Stromal cell of bone marrow (primary cell): Measurements from ENCODE around the gene TMEM40.
"Not testable (repeated sequence)": the region's sequence is repeated elsewhere in the genome, so short reads cannot be mapped to it uniquely, and the experiment has no call there.

Experiments
- DNase-seq: peaks from one replicate; pipeline ENCODE4 v3.0.0-alpha.2; 2012; ENCODE audit warnings: low read depth

Gene TMEM40

DNA sequence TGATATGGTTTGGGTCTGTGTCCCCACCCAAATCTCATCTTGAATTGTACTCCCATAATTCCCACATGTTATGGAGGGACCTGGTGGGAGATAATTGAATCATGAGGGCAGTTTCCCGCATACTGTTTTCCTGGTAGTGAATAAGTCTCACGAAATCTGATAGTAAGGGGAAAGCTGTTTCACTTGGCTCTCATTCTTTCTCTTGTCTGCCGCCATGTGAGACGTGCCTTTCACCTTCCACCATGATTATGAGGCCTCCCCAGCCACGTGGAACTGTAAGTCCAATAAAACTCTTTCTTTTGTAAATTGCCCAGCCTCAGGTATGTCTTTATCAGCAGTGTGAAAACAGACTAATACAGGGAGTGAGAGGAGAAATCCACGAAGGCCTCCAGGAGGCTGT, 16.9 kb upstream of the TMEM40 start:
- not testable (repeated sequence) for DNase-seq

DNA sequence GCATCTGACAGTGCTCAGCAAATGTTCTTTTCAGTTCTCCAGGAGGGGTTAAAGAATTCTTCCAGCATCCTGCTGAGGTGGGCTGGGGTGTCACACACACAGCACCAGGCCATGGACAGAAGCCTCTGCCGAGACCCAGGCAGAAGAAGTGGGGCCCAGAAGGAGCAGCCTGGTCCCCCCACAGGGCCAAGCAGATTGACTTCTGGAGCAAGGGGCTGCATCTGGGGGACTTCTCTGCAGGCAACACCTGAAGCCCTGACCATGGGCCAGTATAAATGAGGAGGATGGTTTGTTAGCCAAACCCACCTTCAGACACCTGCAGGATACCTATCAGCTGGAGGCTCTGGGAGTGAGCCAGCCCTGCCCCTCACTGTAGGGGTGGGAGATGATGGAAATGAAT, 16.2 kb upstream of the TMEM40 start:
- no peak for DNase-seq

DNA sequence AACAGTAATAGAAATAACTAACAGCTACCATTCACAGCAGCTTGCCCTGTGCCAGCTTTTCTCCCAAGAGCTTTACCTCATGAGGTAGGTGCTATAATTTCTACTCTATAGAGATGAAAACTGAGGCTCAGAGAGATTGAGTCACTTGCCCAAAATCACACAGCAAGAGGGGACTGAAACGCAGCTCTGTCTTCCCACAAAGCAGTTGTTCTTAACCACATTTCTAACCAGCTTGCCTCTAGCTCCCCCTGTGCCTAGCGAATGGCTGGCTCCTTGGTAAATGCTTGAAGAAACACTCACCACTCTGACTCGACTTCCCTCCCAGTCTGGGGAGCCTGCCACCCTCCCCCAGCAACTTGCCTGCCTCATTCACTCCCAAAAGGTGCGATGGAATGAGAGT, 15.6 kb upstream of the TMEM40 start:
- DNase-seq = no peak

DNA sequence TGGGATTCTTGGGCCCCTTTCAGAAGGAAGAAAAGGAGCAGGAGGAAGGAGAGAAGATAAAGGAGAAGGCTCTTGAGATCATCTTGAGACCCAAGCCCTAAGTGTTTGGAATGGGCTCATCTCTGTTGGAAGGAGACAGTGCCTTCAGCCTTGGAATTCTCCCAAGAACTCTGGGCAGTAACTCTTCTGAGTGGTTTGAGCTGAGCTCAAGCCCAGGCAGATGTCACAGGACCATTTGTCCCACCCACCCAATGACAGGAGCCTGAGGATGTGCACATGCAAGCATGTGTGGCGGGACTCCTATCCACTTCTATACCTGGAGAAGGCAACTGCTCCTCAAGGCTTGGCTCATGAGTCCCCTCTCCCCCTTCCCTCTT, 14.6 kb upstream of the TMEM40 start:
- no peak for DNase-seq

DNA sequence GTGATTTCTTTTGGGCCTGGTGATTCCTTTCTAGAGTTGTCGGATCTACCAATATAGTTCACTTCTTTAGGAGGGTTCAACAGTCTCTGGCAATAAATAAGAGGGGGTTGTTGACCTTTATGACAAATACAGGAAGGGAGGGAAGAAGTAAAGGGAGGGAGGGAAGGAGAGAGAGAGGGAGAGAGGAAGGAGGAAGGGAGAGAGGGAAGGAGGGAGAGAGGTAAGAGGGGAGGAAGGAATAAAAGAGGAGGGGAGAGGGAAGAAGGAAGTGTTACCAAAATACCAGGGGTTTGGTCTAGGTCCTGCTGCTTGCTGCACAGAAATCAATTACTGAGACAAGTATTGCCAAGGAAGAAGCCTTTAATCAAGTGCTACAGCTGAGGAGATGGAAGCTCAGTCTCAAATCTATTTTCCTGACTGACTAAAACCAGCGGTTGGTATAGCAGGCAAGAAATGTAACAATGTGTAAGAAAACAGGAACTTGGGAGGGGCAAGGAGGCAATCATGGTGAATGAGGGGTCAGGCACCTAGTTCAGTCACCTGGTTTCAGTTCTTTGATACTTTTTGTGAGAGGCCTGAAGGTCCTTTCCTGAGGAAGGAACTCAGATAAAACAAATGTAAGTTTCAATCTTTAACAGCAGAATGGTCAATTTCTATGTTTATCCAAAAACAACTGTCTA, 14.1 kb upstream of the TMEM40 start:
- DNase-seq = no peak

DNA sequence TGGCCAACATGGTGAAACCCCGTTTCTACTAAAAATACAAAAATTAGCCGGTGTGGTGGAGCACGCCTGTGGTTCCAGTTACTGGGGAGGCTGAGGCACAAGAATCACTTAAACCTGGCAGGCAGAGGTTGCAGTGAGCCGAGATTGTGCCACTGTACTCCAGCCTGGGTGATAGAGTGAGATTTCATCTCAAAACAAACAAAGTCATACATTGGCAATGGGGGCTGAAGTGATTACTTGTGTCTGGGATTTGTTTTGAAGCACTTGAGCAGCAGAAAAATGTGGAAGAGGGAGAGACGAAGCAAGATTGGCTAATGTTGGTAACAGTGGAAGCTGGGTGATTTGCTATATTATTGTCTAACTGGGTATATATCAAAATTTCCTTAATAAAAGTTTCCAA, 13.4 kb upstream of the TMEM40 start:
- DNase-seq = no peak

DNA sequence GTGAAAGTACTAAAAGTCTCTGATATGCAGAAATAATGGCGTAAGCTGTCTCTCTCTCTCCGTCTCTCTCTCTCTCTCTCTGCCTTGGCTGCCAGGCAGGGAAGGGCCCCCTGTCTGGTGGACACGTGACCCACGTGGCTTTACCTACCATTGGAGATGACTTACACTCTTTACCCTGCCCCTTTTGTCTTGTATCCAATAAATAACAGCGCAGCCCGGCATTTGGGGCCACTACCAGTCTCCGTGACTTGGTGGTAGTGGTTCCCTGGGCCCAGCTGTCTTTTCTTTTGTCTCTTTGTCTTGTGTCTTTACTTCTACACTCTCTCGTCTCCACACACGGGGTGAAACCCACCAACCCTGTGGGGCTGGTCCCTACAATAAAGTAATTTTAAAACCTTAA, 12.2 kb upstream of the TMEM40 start:
- DNase-seq = no peak

DNA sequence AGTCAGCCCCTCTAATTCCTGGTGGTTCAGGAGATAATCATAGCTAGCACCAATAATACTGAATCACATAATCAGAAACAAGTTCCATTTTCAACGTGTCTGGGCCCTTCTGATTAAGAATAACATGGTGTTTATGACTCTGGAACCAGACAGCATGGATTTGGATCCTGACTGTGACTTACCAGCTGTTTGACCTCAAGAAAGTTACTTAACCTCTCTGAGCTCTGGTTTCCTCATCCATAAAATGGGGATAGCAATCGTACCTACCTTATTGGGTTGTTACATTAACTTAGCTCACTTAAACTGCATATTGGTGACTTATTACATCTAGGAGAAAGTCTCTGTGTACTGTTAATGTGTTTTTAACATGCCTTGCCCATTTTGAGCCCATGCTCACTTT, 10.7 kb upstream of the TMEM40 start:
- DNase-seq = no peak

DNA sequence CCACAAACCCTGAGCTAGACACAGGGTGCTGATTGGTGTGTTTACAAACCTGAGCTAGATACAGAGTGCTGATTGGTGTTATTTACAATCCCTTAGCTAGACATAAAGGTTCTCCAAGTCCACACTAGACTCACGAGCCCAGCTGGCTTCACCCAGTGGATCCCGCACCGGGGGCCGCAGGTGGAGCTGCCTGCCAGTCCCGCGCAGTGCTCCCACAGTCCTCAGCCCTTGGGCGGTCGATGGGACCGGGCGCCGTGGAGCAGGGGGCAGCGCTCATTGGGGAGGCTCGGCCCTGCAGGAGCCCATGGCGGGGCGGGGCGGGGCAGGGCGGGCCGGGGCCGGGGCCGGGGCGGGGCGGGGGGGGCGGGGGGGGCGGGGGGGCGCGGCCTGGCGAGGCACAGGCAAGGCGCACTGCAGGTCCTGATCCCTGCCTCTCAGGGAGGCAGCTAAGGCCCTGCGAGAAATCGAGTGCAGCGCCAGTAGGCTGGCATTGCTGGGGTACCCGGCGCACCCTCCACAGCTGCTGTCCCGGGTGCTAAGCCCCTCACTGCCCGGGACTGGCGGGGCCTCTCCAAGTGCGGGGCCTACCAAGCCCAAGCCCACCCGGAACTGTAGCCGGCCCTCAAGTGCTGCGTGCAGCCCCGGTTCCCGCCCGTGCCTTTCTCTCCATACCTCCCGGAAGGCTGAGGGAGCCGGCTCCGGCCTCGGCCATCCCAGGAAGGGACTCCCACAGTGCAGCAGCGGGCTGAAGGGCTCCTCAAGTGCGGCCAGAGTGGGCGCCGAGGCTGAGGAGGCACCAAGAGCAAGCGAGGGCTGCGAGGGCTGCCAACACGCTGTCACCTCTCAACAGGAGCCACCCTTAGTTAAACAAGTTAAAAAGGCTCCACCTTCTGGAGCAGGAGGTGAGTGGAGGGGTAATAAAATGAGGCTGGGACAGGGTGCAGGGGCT, 9.8 kb upstream of the TMEM40 start:
- no peak for DNase-seq

DNA sequence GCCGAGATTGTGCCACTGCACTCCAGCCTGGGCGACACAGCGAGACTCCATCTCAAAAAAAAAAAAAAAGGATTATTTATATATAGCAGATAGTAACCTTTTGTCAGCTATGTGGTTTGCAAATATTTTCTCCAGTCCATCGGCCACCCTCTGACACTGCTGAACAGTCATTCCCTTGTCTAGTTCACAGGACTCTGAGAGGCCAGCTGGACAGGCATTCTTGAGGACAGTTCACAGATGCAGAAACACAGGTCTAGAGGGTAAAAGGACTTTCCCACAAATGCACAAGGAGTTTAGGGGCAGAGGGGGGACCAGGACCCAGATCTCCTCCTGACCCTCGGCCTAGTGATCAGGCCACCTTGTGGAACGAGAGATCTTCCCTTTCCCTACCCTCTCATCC, 7.5 kb upstream of the TMEM40 start:
- DNase-seq = no peak

DNA sequence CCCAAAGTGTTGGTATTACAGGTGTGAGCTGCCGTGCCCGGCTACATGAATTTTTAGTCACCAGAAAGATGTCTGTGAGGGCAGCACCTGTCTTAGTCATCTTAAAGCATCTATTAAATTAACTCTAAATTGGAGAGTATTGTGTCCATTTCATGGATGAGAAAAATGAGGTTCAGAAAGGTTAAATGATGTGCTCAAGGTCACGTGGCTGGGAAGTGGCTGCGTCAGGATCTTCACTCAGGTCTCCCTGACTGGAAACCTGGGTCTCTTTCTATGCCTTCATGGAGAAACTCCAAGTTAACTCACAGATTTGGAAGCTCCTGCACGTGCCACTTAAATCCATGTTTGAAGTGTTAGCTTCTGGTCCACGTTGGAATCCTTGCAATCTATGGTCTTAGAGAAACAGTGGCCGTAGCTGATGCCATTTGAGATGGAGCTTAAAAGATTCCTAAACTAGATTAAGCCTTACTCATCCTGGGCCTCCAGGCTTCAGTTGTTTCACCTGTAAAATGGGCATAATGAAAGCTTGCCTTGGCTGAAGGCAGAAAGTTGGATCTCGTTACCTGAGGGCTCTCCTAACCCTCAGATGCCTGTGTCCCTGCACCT, 5.2 kb upstream of the TMEM40 start:
- DNase-seq = no peak

DNA sequence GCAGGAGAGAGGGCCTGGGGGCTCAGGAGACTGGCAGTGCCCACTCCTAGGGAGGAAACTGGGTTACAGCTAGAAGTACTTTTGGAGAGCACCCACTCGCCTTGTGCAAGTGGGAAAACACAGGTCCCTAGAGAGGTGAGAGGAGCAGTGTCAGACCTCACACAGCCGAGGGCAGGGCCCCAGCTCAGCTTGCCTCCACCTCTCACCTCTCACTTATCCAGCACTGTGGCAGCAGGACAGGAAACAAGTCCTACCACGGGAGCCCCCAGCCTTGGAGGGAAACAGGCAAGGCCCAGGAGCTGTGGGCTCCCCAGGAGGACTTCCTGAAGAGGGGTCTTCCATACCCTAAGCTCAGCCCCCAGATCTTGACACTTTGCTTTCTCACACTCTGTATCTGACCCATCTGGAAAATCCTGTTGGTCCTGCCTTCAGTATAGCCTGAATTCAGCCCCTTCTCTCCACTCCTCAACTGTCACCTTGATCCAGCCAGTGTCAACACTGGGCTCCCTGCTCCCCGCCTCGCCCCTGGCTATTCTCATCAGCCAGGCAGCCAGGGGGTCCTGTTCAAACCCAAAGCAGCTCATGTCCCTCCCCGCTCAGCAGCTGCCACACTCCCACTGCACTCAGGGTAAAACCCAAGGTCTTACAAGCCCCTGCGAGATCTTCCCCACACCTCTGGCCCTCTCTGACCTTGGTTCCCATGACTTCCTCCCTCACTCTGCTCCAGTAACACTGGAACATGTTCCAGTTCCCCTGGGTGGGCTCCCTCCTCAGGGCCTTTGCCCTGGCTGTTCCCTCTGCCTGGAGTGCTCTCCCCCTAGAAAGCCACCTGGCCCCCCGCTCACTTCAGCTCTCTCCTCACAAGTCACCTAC, 870 bp upstream of the TMEM40 start:
- no peak for DNase-seq

DNA sequence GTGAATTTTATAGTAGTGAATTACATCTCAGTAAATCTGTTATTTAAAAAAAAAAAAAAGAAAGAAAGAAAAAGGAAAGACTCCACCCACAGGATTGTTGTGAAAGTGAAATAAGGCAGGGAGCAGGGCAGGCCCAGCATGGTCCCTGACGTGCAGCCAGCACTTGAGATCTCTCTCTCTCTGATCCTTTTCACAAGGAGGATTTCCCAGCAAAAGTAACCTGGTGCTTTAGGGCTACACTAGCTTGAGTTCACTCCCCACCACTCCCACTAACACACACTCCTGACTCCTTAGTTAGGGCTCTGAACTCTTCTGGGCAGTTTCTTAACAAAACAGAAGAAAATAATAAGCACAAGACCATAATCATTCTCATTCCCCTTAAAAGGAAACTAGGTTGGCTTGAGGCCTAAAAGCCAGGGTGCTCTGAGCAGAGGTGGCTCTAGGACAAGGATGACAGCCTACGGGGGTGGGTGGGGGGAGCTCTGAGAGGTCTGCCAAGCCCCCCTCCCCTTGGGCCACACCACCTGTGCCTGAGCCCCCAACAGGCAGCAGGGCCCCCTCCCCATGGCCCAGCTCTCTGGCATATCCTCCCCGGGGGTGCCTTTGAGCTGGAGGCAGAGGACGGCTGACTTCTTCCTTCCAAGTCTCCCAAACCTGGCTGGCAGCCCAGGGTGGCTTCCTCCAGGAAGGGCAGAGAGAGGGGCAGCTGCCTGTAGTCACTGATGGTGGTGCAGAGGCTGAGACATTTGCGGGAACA, 856 bp downstream of the TMEM40 start:
- DNase-seq = peak; percentile 50

DNA sequence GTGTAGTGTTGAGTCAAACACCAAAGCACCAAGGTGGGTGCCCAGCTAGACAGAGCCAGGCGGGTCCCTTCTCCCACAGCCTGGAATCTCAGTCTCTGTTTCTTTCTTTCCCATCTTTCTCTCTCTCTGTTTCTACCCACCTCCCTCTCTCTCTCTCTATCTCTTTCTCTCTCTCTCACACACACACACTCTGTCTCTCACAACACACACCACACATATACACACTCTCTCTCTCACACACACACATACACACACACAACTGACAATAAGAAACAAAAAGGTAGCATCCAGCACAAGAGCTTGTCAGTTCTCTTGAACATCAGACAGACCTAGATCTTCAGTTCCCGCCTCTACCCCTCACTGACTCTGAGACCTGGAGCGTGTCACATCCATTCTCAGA, 2.4 kb downstream of the TMEM40 start:
- DNase-seq = no peak

DNA sequence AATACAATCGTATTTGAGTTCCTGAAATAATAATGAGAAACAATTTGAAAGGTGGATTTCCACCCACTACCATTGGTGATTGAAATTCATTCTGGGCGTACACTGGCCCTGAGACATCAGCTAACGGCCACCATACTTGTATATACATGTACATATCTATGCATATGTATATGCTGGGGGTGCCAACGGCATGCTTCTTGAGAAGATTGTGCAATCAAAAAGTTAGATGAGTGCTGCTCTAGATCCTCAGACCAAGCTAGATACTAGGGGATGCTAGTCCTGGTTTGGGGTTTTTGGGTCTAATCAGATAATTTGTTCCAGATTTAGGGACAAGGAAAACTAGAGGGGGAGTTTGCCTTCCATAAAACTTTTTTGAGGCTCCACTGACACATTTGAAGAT, 2.9 kb downstream of the TMEM40 start:
- DNase-seq = no peak

DNA sequence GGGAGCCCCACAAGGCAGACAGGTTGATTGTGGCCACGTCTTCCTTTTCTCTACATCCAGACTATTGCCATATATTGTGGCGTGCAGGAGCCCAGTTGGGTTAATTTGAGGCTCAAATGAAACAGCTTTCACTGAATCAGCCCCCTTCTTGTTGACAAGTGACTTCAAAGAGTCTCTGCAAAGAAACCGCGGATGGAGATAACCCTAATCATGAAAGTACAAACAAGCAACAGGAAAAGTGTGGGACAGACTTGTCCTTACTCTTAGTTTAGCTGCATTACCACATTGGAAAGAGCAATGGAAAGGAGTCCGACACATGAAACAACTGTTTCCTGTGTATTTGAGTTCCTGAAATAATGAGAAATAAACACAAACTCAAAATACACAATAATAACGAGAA, 3.3 kb downstream of the TMEM40 start:
- no peak for DNase-seq

DNA sequence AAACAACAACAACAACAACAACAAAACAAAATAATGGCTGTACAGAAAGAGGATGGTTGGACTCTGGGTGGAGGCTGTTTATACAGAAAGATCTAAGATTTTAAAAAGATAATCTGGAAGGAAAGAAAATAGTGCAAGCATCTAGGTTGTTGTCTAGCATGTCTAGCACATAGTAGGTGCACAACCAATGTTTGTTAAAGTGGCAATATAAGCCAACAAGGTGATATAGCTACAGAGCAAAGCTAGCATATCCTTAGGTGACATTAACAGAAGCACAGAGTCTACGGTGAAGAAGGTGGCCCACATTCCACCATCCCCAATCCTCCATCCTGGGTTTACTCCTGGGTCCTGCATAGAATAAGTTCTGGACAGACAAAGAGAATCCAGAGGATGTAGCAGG, 4.7 kb downstream of the TMEM40 start:
- no peak for DNase-seq

DNA sequence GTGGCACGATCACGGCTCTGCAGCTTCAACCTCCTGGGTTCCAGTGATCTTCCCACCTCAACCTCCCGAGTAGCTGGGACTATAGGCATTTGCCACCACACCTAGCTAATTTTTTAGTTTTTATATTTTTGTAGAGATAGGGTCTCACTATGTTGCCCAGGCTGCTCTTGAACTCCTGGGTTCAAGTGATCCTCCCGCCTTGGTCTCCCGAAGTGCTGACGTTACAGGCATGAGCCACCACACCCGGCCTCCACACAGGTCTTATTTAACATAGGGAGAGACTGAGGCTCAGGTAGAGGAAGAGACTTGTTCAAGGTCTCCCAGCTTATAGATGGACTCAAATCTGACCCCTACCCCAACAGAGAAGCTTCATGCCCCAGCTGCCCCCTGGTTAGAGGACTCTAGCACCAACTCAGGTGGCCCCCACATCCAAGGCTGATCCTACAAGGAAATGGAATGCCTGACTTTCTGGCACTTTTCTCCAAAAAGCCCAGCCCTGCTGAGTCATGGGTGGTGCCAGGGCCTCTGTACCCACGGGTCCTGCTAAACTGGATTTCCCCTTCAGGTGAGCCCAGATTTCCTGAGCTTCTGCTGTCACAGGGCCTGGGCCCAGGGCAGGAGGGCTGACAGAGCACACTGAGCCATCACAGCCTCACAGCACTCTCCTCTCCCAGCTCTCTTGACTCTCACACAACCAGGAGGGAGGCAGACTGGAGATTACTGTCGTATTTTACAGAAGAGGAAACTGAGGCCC, 5.6 kb downstream of the TMEM40 start:
- DNase-seq = no peak

DNA sequence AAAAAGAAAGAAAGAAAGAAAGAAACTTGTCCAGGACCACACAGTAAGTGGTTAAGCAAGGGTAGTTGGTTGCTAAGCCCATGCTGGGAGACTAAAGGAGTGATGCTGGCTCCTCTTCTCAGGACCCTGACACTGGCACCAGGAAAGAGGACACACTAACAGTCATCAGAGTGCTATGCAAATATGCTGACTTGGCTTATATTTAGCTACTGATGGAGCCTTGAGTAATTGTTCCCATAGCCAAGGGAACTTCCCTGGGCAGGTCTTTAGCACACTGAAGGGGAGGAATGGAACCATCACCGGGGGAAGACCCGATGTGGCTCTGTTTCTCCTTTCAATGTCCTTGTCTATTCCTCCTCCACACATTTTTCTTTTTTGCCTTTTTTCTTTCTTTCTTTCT, 6.2 kb downstream of the TMEM40 start:
- no peak for DNase-seq

DNA sequence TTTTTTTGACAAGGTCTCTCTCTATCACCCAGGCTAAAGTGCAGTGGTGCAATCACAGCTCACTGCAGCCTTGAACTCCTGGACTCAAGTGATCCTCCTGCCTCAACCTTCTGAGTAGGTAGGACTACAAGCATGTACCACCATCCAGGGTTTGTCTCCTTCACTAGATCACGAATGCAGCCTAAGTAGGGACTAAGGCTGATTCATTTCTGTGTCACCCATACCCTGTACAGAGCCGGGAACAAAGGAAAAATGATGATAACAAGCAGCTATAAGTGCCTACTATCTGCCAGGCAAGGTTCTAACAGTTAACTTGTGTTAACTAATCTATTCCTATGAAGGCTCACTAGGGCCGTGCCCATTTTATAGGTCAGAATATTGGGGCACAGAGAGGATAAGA, 7.0 kb downstream of the TMEM40 start:
- DNase-seq = no peak

DNA sequence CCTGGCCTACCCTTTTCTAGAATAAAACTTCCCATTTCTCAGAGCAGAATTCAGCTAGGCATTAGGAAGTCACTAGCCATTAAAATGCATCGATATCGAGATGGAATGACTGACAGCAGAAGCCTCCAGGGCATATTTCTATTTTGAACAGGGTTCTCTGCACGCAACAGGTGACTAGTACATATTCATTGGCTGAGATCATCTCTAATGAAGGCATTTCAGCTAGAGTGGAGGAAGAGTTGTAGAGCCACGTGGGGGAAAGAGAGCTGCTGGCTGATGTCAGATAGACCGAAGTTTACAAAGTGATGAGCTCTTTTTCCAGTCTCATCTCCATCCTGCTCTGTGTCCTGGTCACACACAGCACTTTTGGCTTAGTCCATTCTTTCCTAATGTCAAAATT, 7.5 kb downstream of the TMEM40 start:
- no peak for DNase-seq
